ENCODE measurements around the gene CYFIP2.
A peak's percentile ranks its signal among the peaks of the same experiment; 100 is the strongest.
"Not testable (repeated sequence)": the region's sequence is repeated elsewhere in the genome, so short reads cannot be mapped to it uniquely, and the experiment has no call there.

CYFIP2 gene

GRCh38 chr5:157387041-157387563, 121.2 kb downstream of the CYFIP2 start:
- no peak for DNase-seq

GRCh38 chr5:157387683-157388093, 121.8 kb downstream of the CYFIP2 start:
- peak in 31 of 58 donors; percentile 2 to 75 (median 21) for DNase-seq

GRCh38 chr5:157388111-157388710, 122.3 kb downstream of the CYFIP2 start:
- no peak for DNase-seq

GRCh38 chr5:157389103-157389502, 123.2 kb downstream of the CYFIP2 start:
- no peak for DNase-seq

GRCh38 chr5:157390133-157390532, 124.2 kb downstream of the CYFIP2 start:
- no peak for DNase-seq

GRCh38 chr5:157390551-157391297, 124.8 kb downstream of the CYFIP2 start:
- DNase-seq: no peak

GRCh38 chr5:157398305-157398704, 132.4 kb downstream of the CYFIP2 start:
- DNase-seq: no peak

- no peak for DNase-seq
Measured at GRCh38 chr5:157400741-157401495, 135.0 kb downstream of the CYFIP2 start.

GRCh38 chr5:157415838-157416237, 149.9 kb downstream of the CYFIP2 start:
- DNase-seq: no peak

- DNase-seq: not testable (repeated sequence)
Measured at GRCh38 chr5:157419521-157419920, 153.6 kb downstream of the CYFIP2 start.

GRCh38 chr5:157429920-157430319, 164.0 kb downstream of the CYFIP2 start:
- DNase-seq: not testable (repeated sequence)

GRCh38 chr5:157431544-157432200, 165.7 kb downstream of the CYFIP2 start:
- DNase-seq: peak in 18 of 58 donors; percentile 6 to 80 (median 24)

- no peak for DNase-seq
Measured at GRCh38 chr5:157434096-157434495, 168.2 kb downstream of the CYFIP2 start.

GRCh38 chr5:157443041-157443549, 177.2 kb downstream of the CYFIP2 start:
- no peak for DNase-seq

- no peak for DNase-seq
Measured at GRCh38 chr5:157444224-157444623, 178.3 kb downstream of the CYFIP2 start.

All from anterior cingulate cortex (tissue), 58 donors.